ENCODE data around the gene LDB2. TPM values are rescaled to one million over a fixed set of nuclear protein-coding genes. Genes with fewer than 3 reads are reported as not detected.

LDB2 gene
- total and polyA plus RNA-seq, 2 of the 8 experiments (the other 6 are each of a cell fraction or from before 2014, with no cell fraction given), result 57.0 to 140 TPM

GRCh38 chr4:16659694-16660093 lies 238.8 kb downstream of the LDB2 start:
- Histone ChIP-seq H3K18ac (ENCODE audit: extremely low read depth, low read length) (no peak overlapping the region), H3K27ac (ENCODE audit: low read depth, low read length) (no peak overlapping the region), H3K9me3 (ENCODE audit: insufficient read depth in 2 of 2, low read depth in 1 of 2, low read length in 1 of 2) (peaks cover 0 to 12% of the 10 kb centered on the region in 2 experiments; a peak in 1 of 4 replicates), H2BK15ac (ENCODE audit: low read length) (no peak overlapping the region), H3K56ac (replicated peaks; ENCODE audit: insufficient read length, low read depth, low read length) (no peak overlapping the region), H3K36me3 (ENCODE audit: control insufficient read depth in 2 of 4, insufficient read depth in 4 of 4, low read length in 3 of 4) (peaks cover 0 to 10% (median 5%) of the 10 kb centered on the region in 4 experiments; a peak in 4 of 8 replicates), H4K91ac (replicated peaks; ENCODE audit: insufficient read length, low read length) (no peak overlapping the region), H2BK20ac (ENCODE audit: low read length) (no peak overlapping the region), H3K79me1 (ENCODE audit: low read depth, low read length) (no peaks in the 10 kb centered on the region; the same call in 1 of the 2 replicates), H4K8ac (ENCODE audit: extremely low read depth, insufficient read depth, low read length) (no peak overlapping the region), H3K14ac (ENCODE audit: insufficient read length) (no peak overlapping the region), H3K4me3 (ENCODE audit: extremely low read depth in 1 of 4, insufficient read depth in 2 of 4, low read depth in 3 of 4, low read length in 4 of 4) (no peak overlapping the region), H2AFZ (ENCODE audit: low read length) (no peak overlapping the region), H3K79me2 (ENCODE audit: control insufficient read depth in 1 of 2, insufficient read depth in 2 of 2, low read length in 2 of 2) (no peaks in the 10 kb centered on the region), H2BK120ac (replicated peaks; ENCODE audit: low read depth, low read length) (no peak overlapping the region), H2BK5ac (ENCODE audit: low read depth, low read length) (no peak overlapping the region), H4K20me1 (replicated peaks in 1 of 2; ENCODE audit: control insufficient read depth in 1 of 2, insufficient read depth in 2 of 2, low read length in 2 of 2) (no peaks in the 10 kb centered on the region), H3K23ac (ENCODE audit: insufficient read length) (no peak overlapping the region), H3K4me2 (ENCODE audit: insufficient read depth in 1 of 2, low read depth in 2 of 2, low read length in 2 of 2) (no peak overlapping the region), H3K4me1 (replicated peaks in 1 of 4; ENCODE audit: control insufficient read depth in 3 of 4, insufficient read depth in 4 of 4, low read length in 3 of 4) (no peaks in the 10 kb centered on the region; a peak in 1 of 7 replicates), H3K23me2 (ENCODE audit: low read depth, low read length) (no peaks in the 10 kb centered on the region), H2AK5ac (ENCODE audit: low read depth, low read length) (no peak overlapping the region), H3K27me3 (replicated peaks in 1 of 4; ENCODE audit: control insufficient read depth in 3 of 4, extremely low read depth in 1 of 4, insufficient read depth in 3 of 4, low read length in 3 of 4) (no peaks in the 10 kb centered on the region), H3K4ac (replicated peaks; ENCODE audit: insufficient read length, low read depth, low read length) (no peak overlapping the region), H3K9ac (replicated peaks in 1 of 4; ENCODE audit: extremely low read depth in 1 of 4, low read depth in 3 of 4, low read length in 3 of 4) (no peak overlapping the region), H2BK12ac (ENCODE audit: low read depth, low read length) (no peak overlapping the region), H4K5ac (ENCODE audit: insufficient read length, low read depth, low read length) (no peak overlapping the region)
- no peak for FAIRE-seq
- CTCF ChIA-PET (ENCODE audit: partially characterized antibody), result interaction anchor here (0.6 kb wide), 1 partner anchor 11 kb away, joined by 3 read pairs; no protein-coding TSS in a partner anchor
- TF ChIP-seq BACH1 (IDR thresholded peaks at IDR 0.05; ENCODE audit: low read length) (no peak), POLR2AphosphoS5 (IDR thresholded peaks at IDR 0.05; ENCODE audit: low read depth, low read length) (no peak), JUN (IDR thresholded peaks at IDR 0.05; ENCODE audit: low read depth, low read length) (no peak), SP2 (IDR thresholded peaks at IDR 0.05; ENCODE audit: low read length) (no peak), POLR2A (IDR thresholded peaks at IDR 0.05; ENCODE audit: control extremely low read depth in 1 of 2, low read depth in 2 of 2, low read length in 2 of 2) (no peak), TAF7 (optimal IDR thresholded peaks at IDR 0.05; ENCODE audit: borderline replicate concordance, low read depth, low read length) (no peak), FOSL1 (IDR thresholded peaks at IDR 0.05; ENCODE audit: insufficient read depth, low read depth, low read length) (no peak), RXRA (IDR thresholded peaks at IDR 0.05; ENCODE audit: insufficient read depth, low read depth, low read length) (no peak), SIRT6 (IDR thresholded peaks at IDR 0.05; ENCODE audit: low read length) (no peak), USF2 (IDR thresholded peaks at IDR 0.05; ENCODE audit: low read length) (no peak), TAF1 (IDR thresholded peaks at IDR 0.05; ENCODE audit: low read depth, low read length) (no peak), CHD1 (IDR thresholded peaks at IDR 0.05; ENCODE audit: low read depth, low read length) (no peak), TEAD4 (IDR thresholded peaks at IDR 0.05; ENCODE audit: low read depth, low read length) (no peak)
- WGBS, 2 experiments (ENCODE audit: extremely low coverage in 1 of 2, insufficient coverage in 1 of 2, insufficient read length in 1 of 2, insufficient replicate concordance in 2 of 2, low coverage in 1 of 2, low lambda C conversion rate in 2 of 2, missing lambda C conversion rate in 1 of 2), result 90% methylated on average over 3 of the region's 3 CpGs; no CpG with 5 or more reads in 1 of the 2 experiments
- DNase-seq (ENCODE audit: low read depth in 1 of 2, low spot score in 2 of 2), result no peak
- POLR2A ChIA-PET (ENCODE audit: partially characterized antibody), result no interaction called here

Data from H1 (cell line).